Osteoblast (primary cell): ENCODE data around the gene MAP3K7CL. TPM values are rescaled to one million over a fixed set of nuclear protein-coding genes. Genes with fewer than 3 reads are reported as not detected.
"Not testable (repeated sequence)": the region's sequence is repeated elsewhere in the genome, so short reads cannot be mapped to it uniquely, and the experiment has no call there.

Source experiments
- DNase-seq: peaks from one replicate; pipeline ENCODE4 v3.0.0; 2011; ENCODE audit warnings: low spot score, mixed read lengths; ENCODE audit not compliant: insufficient read length; ENCODE audit errors: missing footprints
- H2AFZ ChIP-seq: 2 replicates; pipeline ENCODE4 v1.6.0; 2011; ENCODE audit warnings: mild to moderate bottlenecking, low read length
- H3K27ac ChIP-seq: 2 replicates; pipeline ENCODE4 v1.5.1; 2011; ENCODE audit warnings: mild to moderate bottlenecking, low read depth, low read length, moderate library complexity
- H3K27me3 ChIP-seq: 2 replicates; pipeline ENCODE4 v1.6.0; 2012; ENCODE audit warnings: mild to moderate bottlenecking, control low read depth, inconsistent platforms, low read length, moderate library complexity; ENCODE audit not compliant: insufficient read depth
- H3K36me3 ChIP-seq: 2 replicates; pipeline ENCODE4 v1.5.1; 2011; ENCODE audit warnings: mild to moderate bottlenecking, low read length, control low read depth, moderate library complexity; ENCODE audit not compliant: insufficient read depth
- H3K4me1 ChIP-seq: 2 replicates; pipeline ENCODE4 v1.5.1; 2011; ENCODE audit warnings: mild to moderate bottlenecking, low read length, control low read depth, moderate library complexity; ENCODE audit not compliant: insufficient read depth
- H3K4me2 ChIP-seq: 2 replicates; pipeline ENCODE4 v1.6.0; 2011; ENCODE audit warnings: mild to moderate bottlenecking, low read length; ENCODE audit not compliant: insufficient read depth
- H3K4me3 ChIP-seq: fragments of 200-600 bp; sonication (generic); 3 replicates; pipeline ENCODE4 v1.5.1; 2012; ENCODE audit warnings: mild to moderate bottlenecking, low read length, inconsistent platforms; ENCODE audit not compliant: insufficient read depth
- H3K79me2 ChIP-seq: 2 replicates; pipeline ENCODE4 v1.6.0; 2012; ENCODE audit warnings: mild to moderate bottlenecking, low read length, control low read depth, inconsistent platforms; ENCODE audit not compliant: insufficient read depth
- H3K9me3 ChIP-seq: 2 replicates; pipeline ENCODE4 v1.5.1; 2011; ENCODE audit warnings: low read depth, low read length, control low read depth
- H4K20me1 ChIP-seq: 2 replicates; pipeline ENCODE4 v1.6.0; 2012; ENCODE audit warnings: mild to moderate bottlenecking, low read length, control low read depth; ENCODE audit not compliant: insufficient read depth
- total RNA-seq: library from RNA; depleted of rRNA; stranded (reverse); fragments of >200 nt; gene quantifications from 2 replicates; pipeline ENCODE4 v1.2.3, GENCODE V29; 2012
- TF ChIP-seq, protein P1 (sequence below): IDR thresholded peaks from 2 replicates; pipeline ENCODE4 v1.5.1; 2011; ENCODE audit warnings: mild to moderate bottlenecking, low read depth, low read length, moderate library complexity; ENCODE audit errors: extremely low read depth

The MAP3K7CL gene
- total RNA-seq, 1 donor, result 19.9 TPM

DNA sequence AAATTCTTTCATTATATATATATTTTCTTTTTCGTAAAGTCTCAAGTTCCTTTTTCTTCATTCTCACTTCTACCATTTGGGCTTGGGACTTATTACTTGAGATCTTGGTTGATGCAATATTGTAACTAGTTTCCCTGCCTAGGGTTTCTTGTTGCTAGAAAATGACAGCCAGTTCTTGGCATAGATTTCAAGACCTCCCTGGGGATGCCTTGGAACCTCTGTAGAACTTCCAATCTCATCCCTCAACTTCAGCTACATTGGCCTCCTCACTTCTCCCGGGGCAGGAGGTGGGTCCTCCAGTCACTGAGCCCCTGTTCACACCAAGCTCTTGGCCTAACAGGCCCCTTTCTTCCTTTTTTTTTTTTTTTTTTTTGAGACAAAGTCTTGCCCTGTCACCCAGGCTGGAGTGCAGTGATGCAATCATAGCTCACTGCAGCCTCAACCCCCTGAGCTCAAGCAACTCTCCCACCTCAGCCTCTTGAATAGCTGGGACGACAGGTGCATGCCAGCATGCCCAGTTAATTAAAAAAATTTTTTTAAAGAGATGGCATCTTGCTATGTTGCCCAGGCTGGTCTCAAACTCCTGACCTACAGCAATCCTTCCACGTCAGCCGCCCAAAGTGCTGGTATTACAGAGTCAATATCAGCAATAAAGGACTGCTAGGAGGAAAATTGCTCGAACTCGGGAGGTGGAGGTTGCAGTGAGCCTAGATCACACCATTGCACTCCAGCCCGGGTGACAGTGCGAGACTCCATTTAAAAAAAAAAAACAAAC, 33.1 kb downstream of the MAP3K7CL start:
- H3K27me3 ChIP-seq, result no peaks in the 10 kb centered on the region
- peak overlapping the region; percentile 93 for H3K27ac ChIP-seq
- H3K9me3 ChIP-seq, result no peaks in the 10 kb centered on the region
- peak overlapping the region; percentile 62 for H3K4me2 ChIP-seq
- TF ChIP-seq, protein P1, sequence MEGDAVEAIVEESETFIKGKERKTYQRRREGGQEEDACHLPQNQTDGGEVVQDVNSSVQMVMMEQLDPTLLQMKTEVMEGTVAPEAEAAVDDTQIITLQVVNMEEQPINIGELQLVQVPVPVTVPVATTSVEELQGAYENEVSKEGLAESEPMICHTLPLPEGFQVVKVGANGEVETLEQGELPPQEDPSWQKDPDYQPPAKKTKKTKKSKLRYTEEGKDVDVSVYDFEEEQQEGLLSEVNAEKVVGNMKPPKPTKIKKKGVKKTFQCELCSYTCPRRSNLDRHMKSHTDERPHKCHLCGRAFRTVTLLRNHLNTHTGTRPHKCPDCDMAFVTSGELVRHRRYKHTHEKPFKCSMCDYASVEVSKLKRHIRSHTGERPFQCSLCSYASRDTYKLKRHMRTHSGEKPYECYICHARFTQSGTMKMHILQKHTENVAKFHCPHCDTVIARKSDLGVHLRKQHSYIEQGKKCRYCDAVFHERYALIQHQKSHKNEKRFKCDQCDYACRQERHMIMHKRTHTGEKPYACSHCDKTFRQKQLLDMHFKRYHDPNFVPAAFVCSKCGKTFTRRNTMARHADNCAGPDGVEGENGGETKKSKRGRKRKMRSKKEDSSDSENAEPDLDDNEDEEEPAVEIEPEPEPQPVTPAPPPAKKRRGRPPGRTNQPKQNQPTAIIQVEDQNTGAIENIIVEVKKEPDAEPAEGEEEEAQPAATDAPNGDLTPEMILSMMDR, result no peak
- no peak for DNase-seq
- no peak overlapping the region for H2AFZ ChIP-seq
- no peaks in the 10 kb centered on the region for H4K20me1 ChIP-seq
- H3K79me2 ChIP-seq, result peaks cover 13% of the 10 kb centered on the region
- H3K4me3 ChIP-seq, result no peak overlapping the region
- H3K36me3 ChIP-seq, result peaks cover 8% of the 10 kb centered on the region
- peaks cover 23% of the 10 kb centered on the region for H3K4me1 ChIP-seq

DNA sequence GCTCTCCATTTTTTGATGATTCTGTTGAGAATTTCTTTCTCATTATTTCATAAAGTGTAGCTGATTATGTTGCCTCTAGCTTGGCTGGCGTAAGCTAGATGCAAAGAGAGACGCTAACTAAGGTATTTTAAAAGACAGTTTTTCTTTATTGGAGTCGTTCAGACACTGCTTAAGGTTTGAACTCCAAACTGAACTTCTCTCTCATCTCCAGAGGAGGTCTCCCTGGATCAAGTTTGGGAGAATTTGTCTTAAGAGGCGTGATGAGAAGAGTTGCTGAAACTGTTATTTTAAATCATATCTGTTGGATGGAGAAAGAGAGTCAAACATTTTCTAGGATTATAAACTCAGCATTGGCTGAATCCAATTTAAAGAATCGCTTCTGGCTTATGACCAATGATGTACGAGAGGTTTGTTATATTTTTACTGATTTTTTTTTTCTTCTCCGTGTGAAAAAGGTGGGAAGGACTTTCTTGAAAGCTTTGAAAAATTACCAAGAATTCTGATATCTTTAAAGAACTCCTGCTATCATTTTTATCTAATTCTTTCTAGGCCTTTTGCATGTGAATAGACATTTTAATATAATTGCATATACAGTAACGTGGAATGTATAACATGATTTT, 34.0 kb downstream of the MAP3K7CL start:
- Histone ChIP-seq H3K27ac (peak overlapping the region; percentile 93), H3K79me2 (peaks cover 13% of the 10 kb centered on the region), H2AFZ (no peak overlapping the region), H3K27me3 (no peaks in the 10 kb centered on the region), H3K9me3 (no peaks in the 10 kb centered on the region), H3K4me2 (peak overlapping the region; percentile 25), H4K20me1 (no peaks in the 10 kb centered on the region), H3K36me3 (peaks cover 8% of the 10 kb centered on the region), H3K4me1 (peaks cover 23% of the 10 kb centered on the region), H3K4me3 (no peak overlapping the region)
- TF ChIP-seq, protein P1, result peak; percentile 83
- no peak for DNase-seq

DNA sequence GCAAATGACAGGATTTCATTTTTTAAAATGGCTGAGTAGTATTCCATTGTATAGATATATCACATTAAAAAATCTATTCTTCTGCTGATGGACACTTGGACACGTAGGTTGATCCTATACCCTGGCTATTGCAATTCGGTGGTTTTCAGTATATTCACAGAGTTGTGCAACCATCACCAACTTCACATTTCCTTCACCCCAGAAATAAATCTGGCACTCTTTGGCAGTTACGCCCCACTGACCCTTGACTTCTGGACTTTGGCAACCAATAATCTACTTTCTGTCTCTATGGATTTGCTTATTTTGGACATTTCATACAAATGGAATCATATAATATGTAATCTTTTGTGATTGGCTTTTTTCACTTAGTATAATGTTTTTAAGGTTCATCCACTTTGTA, 35.9 kb downstream of the MAP3K7CL start:
- peaks cover 4% of the 10 kb centered on the region for H3K36me3 ChIP-seq
- H2AFZ ChIP-seq, result no peak overlapping the region
- H3K4me3 ChIP-seq, result no peak overlapping the region
- TF ChIP-seq, protein P1, result no peak
- H3K4me1 ChIP-seq, result peaks cover 23% of the 10 kb centered on the region
- no peaks in the 10 kb centered on the region for H4K20me1 ChIP-seq
- peaks cover 13% of the 10 kb centered on the region for H3K79me2 ChIP-seq
- no peak overlapping the region for H3K4me2 ChIP-seq
- H3K9me3 ChIP-seq, result no peaks in the 10 kb centered on the region
- DNase-seq, result no peak
- no peak overlapping the region for H3K27ac ChIP-seq
- H3K27me3 ChIP-seq, result no peaks in the 10 kb centered on the region

DNA sequence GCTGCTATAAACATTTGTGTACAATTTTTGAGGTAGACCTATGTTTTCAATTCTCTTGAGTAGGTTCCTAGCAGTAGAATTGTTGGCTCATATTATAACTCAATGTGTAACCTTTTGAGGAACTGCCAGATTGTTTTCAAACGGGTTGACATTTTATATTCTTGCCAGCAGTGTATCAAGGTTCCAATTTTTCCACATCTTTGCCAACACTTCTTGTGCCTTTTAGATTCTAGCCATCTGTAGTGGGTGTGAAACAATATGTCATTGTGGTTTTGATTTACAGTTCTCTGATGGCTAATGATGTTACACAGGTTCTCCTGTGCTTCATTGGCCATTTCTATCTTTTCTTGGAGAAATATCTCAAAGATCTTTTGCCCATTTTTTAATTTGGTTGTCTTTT, 36.4 kb downstream of the MAP3K7CL start:
- DNase-seq, result no peak
- TF ChIP-seq, protein P1, result no peak

DNA sequence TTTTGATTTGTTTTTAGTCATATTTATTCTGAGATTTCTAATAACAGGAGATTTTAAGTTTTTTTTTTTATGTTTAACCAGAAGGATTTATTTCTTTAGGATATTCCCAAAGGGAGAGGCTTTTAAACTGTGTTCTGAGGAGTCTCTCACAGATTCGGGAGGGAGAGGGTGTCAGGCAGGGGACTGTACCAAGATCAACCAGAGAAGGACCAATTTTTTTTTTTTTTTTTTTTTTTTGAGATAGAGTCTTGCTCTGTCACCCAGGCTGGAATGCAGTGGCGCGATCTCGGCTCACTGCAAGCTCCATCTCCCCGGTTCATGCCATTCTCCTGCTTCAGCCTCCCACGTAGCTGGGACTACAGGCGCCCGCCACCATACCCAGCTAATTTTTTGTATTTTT, 37.0 kb downstream of the MAP3K7CL start:
- Histone ChIP-seq H3K4me1 (peaks cover 20% of the 10 kb centered on the region), H3K79me2 (peaks cover 13% of the 10 kb centered on the region)
- H3K27ac ChIP-seq, H3K36me3 ChIP-seq, DNase-seq, H3K9me3 ChIP-seq, H4K20me1 ChIP-seq, H3K4me2 ChIP-seq, H2AFZ ChIP-seq, H3K4me3 ChIP-seq, H3K27me3 ChIP-seq: not testable (repeated sequence)

More for the DNA sequence above, 36.4 kb downstream of the MAP3K7CL start:
- no peak overlapping the region for H3K4me2 ChIP-seq
- no peaks in the 10 kb centered on the region for H4K20me1 ChIP-seq
- peaks cover 23% of the 10 kb centered on the region for H3K4me1 ChIP-seq
- no peak overlapping the region for H3K4me3 ChIP-seq
- no peak overlapping the region for H3K27ac ChIP-seq
- H2AFZ ChIP-seq, result no peak overlapping the region
- peaks cover 13% of the 10 kb centered on the region for H3K79me2 ChIP-seq
- peaks cover 4% of the 10 kb centered on the region for H3K36me3 ChIP-seq
- H3K9me3 ChIP-seq, result no peaks in the 10 kb centered on the region
- H3K27me3 ChIP-seq, result no peaks in the 10 kb centered on the region
